ENCODE data around the gene TCEAL7. TPM values are rescaled to one million over a fixed set of nuclear protein-coding genes. Genes with fewer than 3 reads are reported as not detected.
A peak's percentile ranks its signal among the peaks of the same experiment; 100 is the strongest.
"Not testable (repeated sequence)": the region's sequence is repeated elsewhere in the genome, so short reads cannot be mapped to it uniquely, and the experiment has no call there.

TCEAL7 gene
- total RNA-seq, 1 experiment from 2014 or later = not detected

DNA sequence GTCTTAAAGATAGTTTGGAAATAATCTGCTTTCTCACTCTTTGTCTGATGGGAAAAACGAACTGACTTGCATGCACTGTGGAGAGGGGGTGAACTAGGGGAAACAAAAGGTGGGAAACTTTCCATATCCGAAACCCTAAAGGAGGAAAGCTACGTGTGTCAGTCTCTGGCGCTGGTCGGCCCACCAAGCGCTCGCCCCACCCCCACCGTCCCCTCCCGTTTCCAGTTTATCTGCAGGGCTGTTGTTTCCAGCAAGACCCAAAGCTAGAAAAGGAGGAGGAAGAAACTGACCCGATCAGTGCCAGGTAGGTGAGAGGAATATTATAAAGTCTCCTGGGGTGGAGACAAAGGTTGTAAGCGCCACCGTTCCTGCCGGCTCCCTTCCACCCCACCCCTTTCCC lies 26.8 kb downstream of the TCEAL7 start:
- Histone ChIP-seq H3K4me1 (replicated peaks) (peaks cover 18% of the 10 kb centered on the region), H3K27me3 (replicated peaks) (no peaks in the 10 kb centered on the region), H3K27ac (peak overlapping the region; percentile 71), H3K9me3 (replicated peaks) (no peaks in the 10 kb centered on the region), H3K4me3 (peak overlapping the region; percentile 65), H3K36me3 (peaks cover 12% of the 10 kb centered on the region)
- no peak for DNase-seq (ENCODE audit: low read depth in 1 of 2, low spot score in 2 of 2)

DNA sequence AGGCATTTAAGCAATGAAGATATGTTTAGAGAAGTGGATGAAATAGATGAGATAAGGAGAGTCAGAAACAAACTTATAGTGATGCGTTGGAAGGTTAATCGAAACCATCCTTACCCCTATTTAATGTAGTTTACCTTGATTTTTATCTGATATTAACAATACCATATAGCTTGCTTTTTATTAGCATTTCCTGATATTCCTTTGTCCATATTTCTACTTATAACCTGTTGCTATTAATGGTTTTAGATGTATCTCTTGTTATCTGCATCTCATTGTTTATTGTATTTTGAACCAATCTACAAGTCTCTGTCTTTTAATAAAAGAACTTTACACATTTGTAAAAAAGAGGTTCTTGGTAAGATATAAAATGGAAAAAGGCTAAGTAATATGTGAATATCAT lies 27.8 kb downstream of the TCEAL7 start:
- peaks cover 28% of the 10 kb centered on the region for H3K4me1 ChIP-seq (replicated peaks)
- no peak overlapping the region for H3K27ac ChIP-seq
- peaks cover 12% of the 10 kb centered on the region for H3K36me3 ChIP-seq
- H3K4me3 ChIP-seq = peak overlapping the region; percentile 65; the same call in 1 of the 2 replicates
- no peak for DNase-seq (ENCODE audit: low read depth in 1 of 2, low spot score in 2 of 2)
- H3K27me3 ChIP-seq (replicated peaks) = no peaks in the 10 kb centered on the region
- H3K9me3 ChIP-seq (replicated peaks) = no peaks in the 10 kb centered on the region

DNA sequence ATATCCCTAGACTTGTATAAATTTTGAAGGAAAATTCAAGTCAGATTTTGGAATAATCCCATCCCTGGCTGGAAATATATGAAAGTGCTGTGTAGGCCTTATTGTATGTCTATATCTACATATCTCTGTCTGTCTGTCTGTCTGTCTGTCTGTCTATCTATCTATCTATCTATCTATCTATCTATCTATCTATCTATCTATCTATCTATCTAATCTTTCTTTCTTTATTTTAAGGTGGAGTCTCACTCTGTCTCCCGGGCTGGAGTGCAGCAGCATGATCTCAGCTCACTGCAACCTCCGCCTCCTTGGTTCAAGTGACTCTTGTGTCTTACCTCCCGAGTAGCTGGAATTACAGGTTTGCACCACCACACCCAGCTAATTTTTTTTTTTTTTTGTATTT lies 29.6 kb downstream of the TCEAL7 start:
- H3K4me1 ChIP-seq (replicated peaks) = peaks cover 30% of the 10 kb centered on the region
- H3K27me3 ChIP-seq (replicated peaks); H3K9me3 ChIP-seq (replicated peaks); H3K27ac ChIP-seq; H3K4me3 ChIP-seq; DNase-seq (ENCODE audit: low read depth in 1 of 2, low spot score in 2 of 2): not testable (repeated sequence)
- peaks cover 12% of the 10 kb centered on the region for H3K36me3 ChIP-seq

DNA sequence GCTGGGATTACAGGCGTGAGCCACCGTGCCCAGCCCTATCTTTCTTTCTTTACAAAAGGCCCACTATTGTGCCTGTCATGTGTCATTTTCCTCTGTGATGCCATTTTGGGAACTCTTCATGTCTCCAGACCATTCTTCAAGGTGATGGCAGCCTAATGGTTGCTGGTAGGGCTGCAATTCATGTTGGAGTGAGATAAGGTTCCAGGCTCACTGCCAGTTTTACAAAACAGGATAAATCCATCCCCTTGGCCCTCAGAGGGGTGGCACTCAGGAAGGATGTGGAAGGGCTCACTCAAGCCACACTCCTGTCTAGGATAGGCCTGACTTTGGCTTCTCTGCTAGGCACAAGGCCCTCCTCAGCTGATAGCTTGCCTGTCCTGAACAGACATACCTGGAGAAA lies 30.1 kb downstream of the TCEAL7 start:
- Histone ChIP-seq H3K36me3 (peaks cover 12% of the 10 kb centered on the region), H3K4me3 (no peak overlapping the region), H3K27me3 (replicated peaks) (no peaks in the 10 kb centered on the region), H3K9me3 (replicated peaks) (no peaks in the 10 kb centered on the region), H3K27ac (no peak overlapping the region), H3K4me1 (replicated peaks) (peaks cover 30% of the 10 kb centered on the region)
- no peak for DNase-seq (ENCODE audit: low read depth in 1 of 2, low spot score in 2 of 2)

GRCh38 chrX:103360916-103361315 lies 30.9 kb downstream of the TCEAL7 start:
- no peak for DNase-seq (ENCODE audit: low read depth in 1 of 2, low spot score in 2 of 2)
- Histone ChIP-seq H3K4me3 (no peak overlapping the region), H3K4me1 (replicated peaks) (peaks cover 30% of the 10 kb centered on the region), H3K27me3 (replicated peaks) (no peaks in the 10 kb centered on the region), H3K9me3 (replicated peaks) (no peaks in the 10 kb centered on the region), H3K27ac (no peak overlapping the region), H3K36me3 (peaks cover 12% of the 10 kb centered on the region)

- H3K27ac ChIP-seq = 0 out of 2 replicates have a peak overlapping the region, but pooled peaks have one; percentile 22
- no peaks in the 10 kb centered on the region for H3K9me3 ChIP-seq (replicated peaks)
- peaks cover 9% of the 10 kb centered on the region for H3K36me3 ChIP-seq
- DNase-seq (ENCODE audit: low read depth in 1 of 2, low spot score in 2 of 2) = no peak
- H3K27me3 ChIP-seq (replicated peaks) = no peaks in the 10 kb centered on the region
- H3K4me3 ChIP-seq = no peak overlapping the region
- peaks cover 30% of the 10 kb centered on the region for H3K4me1 ChIP-seq (replicated peaks)
Measured at GRCh38 chrX:103361798-103362197, 31.8 kb downstream of the TCEAL7 start.

DNA sequence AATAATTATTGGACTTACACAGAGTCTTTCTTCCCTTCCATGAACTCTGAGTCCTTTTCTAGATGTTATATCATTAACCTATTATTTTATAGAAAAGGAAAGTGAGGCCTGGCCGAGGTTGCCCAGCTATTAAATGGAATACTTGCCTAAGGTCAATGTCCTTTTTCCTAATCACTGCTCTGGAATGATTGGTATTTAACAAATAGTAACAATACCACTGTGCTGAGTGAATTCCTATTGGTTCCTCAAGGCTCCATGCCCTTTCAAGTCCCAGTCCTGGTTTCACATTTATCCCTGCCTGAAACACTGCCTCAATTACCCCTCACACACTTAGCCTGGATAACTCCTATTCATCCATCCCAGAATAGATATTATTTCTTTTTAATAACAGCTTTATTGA lies 32.4 kb downstream of the TCEAL7 start:
- Histone ChIP-seq H3K36me3 (peaks cover 5% of the 10 kb centered on the region), H3K27me3 (replicated peaks) (no peaks in the 10 kb centered on the region), H3K9me3 (replicated peaks) (no peaks in the 10 kb centered on the region), H3K27ac (peak overlapping the region; percentile 22; the same call in 1 of the 2 replicates), H3K4me3 (no peak overlapping the region), H3K4me1 (replicated peaks) (peaks cover 31% of the 10 kb centered on the region)
- DNase-seq (ENCODE audit: low read depth in 1 of 2, low spot score in 2 of 2) = peak in 1 of 2 experiments; percentile 32

- no peak overlapping the region for H3K27ac ChIP-seq
- H3K36me3 ChIP-seq = no peaks in the 10 kb centered on the region; the same call in 1 of the 2 replicates
- H3K4me1 ChIP-seq (replicated peaks) = peaks cover 33% of the 10 kb centered on the region
- H3K4me3 ChIP-seq = no peak overlapping the region
- no peaks in the 10 kb centered on the region for H3K9me3 ChIP-seq (replicated peaks)
- no peaks in the 10 kb centered on the region for H3K27me3 ChIP-seq (replicated peaks)
- no peak for DNase-seq (ENCODE audit: low read depth in 1 of 2, low spot score in 2 of 2)
Measured at GRCh38 chrX:103363046-103363445, 33.0 kb downstream of the TCEAL7 start.

GRCh38 chrX:103367502-103367901 lies 37.5 kb downstream of the TCEAL7 start:
- Histone ChIP-seq H3K9me3 (replicated peaks) (no peaks in the 10 kb centered on the region), H3K27me3 (replicated peaks) (no peaks in the 10 kb centered on the region), H3K4me3 (no peak overlapping the region), H3K4me1 (replicated peaks) (peaks cover 17% of the 10 kb centered on the region), H3K36me3 (no peaks in the 10 kb centered on the region), H3K27ac (no peak overlapping the region)
- no peak for DNase-seq (ENCODE audit: low read depth in 1 of 2, low spot score in 2 of 2)

GRCh38 chrX:103369479-103369878 lies 39.4 kb downstream of the TCEAL7 start:
- no peak overlapping the region for H3K4me3 ChIP-seq
- H3K27me3 ChIP-seq (replicated peaks) = no peaks in the 10 kb centered on the region
- no peaks in the 10 kb centered on the region for H3K36me3 ChIP-seq
- H3K9me3 ChIP-seq (replicated peaks) = no peaks in the 10 kb centered on the region
- H3K27ac ChIP-seq = no peak overlapping the region
- H3K4me1 ChIP-seq (replicated peaks) = peaks cover 15% of the 10 kb centered on the region; the same call in 1 of the 2 replicates
- no peak for DNase-seq (ENCODE audit: low read depth in 1 of 2, low spot score in 2 of 2)

GRCh38 chrX:103372886-103373285 lies 42.8 kb downstream of the TCEAL7 start:
- DNase-seq (ENCODE audit: low read depth in 1 of 2, low spot score in 2 of 2) = no peak
- Histone ChIP-seq H3K4me1 (replicated peaks) (peaks cover 19% of the 10 kb centered on the region), H3K9me3 (replicated peaks) (no peaks in the 10 kb centered on the region), H3K4me3 (no peak overlapping the region), H3K27ac (no peak overlapping the region), H3K36me3 (peaks cover 7% of the 10 kb centered on the region), H3K27me3 (replicated peaks) (no peaks in the 10 kb centered on the region)

- H3K27ac ChIP-seq = no peak overlapping the region
- peaks cover 9% of the 10 kb centered on the region for H3K36me3 ChIP-seq
- DNase-seq (ENCODE audit: low read depth in 1 of 2, low spot score in 2 of 2) = no peak
- H3K4me3 ChIP-seq = no peak overlapping the region
- H3K4me1 ChIP-seq (replicated peaks) = peaks cover 13% of the 10 kb centered on the region
- H3K9me3 ChIP-seq (replicated peaks) = no peaks in the 10 kb centered on the region
- no peaks in the 10 kb centered on the region for H3K27me3 ChIP-seq (replicated peaks)
Measured at GRCh38 chrX:103373581-103373980, 43.5 kb downstream of the TCEAL7 start.

- peak; percentile 36 to 58 for DNase-seq (ENCODE audit: low read depth in 1 of 2, low spot score in 2 of 2)
- peak within 1 kb of the TSS; percentile 75 for H3K27ac ChIP-seq
- H3K27me3 ChIP-seq (replicated peaks) = no peaks in the 10 kb centered on the region
- peak within 1 kb of the TSS; percentile 74 for H3K4me3 ChIP-seq
- no peaks in the 10 kb centered on the region for H3K9me3 ChIP-seq (replicated peaks)
- peaks cover 12% of the 10 kb centered on the region for H3K36me3 ChIP-seq
- H3K4me1 ChIP-seq (replicated peaks) = peaks cover 12% of the 10 kb centered on the region
Measured at GRCh38 chrX:103376118-103376978, 46.3 kb downstream of the TCEAL7 start, which contains the start of gene BEX3. Gene BEX3, plus strand, starts transcription at chrX:103376538. Its CDS starts 984 bp downstream, at chrX:103377522.

DNA sequence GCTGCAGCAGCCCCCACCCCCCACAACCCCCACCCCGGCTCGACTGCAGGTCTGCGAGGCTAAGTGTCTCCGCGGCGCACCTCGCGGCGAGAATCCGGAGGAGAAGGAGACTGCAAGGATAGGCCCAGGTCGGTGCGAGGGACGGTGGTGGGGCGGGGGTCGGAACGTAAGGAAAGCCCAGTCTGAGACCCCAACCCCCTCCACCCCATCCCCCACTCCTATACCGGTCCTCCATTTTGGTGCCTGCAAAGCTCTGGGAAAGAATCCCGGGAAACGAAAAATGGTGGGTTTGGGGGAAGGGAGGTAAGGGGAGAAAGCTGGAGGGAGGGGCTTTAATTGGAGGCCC lies 46.9 kb downstream of the TCEAL7 start:
- Histone ChIP-seq H3K4me1 (replicated peaks) (peaks cover 12% of the 10 kb centered on the region), H3K27ac (no peak overlapping the region), H3K36me3 (peaks cover 12% of the 10 kb centered on the region), H3K9me3 (replicated peaks) (no peaks in the 10 kb centered on the region), H3K4me3 (peak overlapping the region; percentile 74), H3K27me3 (replicated peaks) (no peaks in the 10 kb centered on the region)
- DNase-seq (ENCODE audit: low read depth in 1 of 2, low spot score in 2 of 2) = no peak
